CD4-positive, alpha-beta T cell treated with Interleukin-12 subunit alpha and Interleukin-12 subunit beta, for 1 hour (primary cell): ENCODE measurements around the gene PYGM.

ENCODE experiments used
- DNase-seq: peaks from one replicate; pipeline ENCODE4 v3.0.0-alpha.2; 2020

Gene PYGM

DNA sequence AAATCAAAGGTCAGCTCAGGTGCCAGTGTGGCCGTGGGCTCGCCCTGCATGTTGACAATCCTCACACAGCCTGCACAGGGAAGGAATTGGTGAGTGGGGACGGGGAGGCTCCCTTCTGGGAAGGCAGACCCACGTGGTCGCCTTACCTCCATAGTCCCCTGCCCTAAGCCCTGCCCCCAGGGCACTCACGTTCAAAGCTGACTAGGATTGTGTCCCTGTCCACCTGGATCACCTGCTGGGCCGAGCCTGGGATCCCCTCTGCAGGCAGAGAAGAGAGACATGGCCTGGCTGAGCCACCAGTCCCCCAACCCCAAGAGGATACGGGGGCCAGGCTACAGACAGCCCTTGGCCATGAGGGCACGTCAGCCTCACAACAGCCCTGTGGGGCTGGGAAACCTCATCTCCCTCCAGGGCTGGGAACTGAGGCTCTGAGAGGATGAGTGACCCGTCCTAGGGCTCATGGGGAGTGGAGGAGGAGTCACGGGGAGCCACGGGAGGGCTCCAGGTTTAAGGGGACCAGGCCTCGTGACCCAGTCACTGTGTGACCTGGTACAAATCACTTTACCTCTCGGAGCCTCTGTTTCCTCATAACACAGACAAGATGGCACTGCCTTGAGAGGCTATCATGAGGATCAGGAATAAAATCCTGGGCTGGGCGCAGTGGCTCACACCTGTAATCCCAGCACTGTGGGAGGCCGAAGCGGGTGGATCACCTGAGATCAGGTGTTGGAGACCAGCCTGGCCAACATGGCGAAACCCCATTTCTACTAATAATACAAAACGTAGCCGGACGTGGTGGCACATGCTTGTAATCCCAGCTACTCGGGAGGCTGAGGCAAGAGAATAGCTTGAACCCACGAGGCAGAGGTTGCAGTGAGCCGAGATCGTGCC, 30.7 kb upstream of the PYGM start:
- no peak for DNase-seq

DNA sequence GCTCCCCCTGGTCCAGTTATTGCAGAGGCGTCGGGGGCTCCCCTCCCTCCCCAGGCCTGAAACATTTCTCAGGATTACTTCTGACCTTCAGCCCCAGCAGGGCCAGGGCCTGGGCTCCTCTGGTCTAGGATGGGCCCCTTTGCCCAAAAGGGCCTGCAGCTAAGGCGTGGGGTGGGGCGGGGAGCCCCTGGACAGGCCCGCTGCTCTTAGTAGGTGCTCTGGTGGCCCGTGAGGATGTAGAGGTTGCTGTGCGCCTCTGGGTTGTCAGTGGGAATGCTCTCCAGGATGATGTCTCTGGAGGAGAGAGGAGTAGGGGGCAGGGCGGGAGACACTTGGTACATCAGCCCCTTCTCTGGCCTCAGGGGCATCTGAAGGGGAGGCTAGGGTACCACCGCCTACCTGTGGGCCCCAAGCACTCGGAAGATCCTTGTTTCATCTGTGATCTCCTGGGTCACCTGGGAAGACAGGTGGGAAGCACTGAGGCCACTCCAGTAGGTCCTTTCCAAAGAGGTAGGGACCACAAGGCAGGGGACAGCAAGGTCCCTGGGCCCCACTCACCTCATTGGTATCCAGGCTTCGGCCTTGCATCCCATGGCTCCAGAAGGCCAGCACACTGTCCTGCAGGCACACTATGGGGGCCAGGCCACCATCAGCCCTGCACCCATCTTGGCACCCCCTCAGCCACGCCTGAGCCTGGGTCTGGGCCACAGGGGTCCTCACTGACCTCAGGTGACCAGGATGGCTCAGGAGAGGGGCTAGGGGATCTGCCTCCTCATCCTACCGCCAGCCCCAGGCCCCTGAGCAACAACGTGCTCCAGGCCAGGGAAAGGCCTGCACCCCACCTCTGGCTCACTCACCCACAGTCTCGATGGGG, 29.8 kb upstream of the PYGM start:
- DNase-seq = no peak

DNA sequence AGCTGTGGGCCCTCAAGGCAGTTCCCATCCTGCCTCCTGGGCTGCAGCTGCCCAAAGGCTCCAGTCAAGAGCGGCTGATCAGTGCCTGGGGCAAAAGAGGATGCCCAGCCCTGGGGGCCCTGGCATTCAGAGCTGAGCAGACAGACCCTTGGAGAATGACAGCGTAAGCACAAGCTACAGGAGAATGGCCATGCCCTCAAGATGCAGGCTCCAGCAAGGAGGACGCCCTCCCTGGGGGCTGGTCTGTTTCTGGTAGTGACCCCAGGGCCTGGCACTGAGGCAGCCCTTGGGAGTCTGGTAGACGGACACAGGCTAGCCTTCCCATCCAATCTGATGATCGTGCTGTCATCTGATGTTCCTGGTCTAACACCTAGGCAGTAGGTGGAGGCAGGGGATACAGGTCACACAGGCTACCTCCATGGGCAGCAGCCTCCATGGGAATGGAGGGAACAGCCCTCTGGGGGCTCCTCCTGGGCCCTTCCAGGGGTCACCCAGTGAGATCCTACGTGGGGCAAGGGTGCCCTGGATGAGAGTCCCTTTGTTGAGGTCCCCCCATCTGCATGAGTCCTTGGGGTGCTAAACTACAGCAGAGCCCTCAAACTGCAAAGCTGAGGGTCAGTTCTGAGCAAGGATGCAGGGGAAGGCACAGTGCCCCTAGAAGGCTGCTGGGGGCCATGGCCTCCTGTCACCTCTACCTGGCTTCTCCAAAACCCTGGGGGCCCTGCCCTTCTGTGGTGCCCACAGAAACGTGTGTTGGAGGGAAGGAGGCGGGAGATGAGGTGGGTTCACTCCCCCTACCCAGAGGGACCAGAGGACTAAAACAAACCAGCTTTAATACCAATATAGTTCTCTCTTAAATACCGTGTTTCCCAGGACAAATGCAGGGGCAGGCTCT, 28.8 kb upstream of the PYGM start:
- no peak for DNase-seq

DNA sequence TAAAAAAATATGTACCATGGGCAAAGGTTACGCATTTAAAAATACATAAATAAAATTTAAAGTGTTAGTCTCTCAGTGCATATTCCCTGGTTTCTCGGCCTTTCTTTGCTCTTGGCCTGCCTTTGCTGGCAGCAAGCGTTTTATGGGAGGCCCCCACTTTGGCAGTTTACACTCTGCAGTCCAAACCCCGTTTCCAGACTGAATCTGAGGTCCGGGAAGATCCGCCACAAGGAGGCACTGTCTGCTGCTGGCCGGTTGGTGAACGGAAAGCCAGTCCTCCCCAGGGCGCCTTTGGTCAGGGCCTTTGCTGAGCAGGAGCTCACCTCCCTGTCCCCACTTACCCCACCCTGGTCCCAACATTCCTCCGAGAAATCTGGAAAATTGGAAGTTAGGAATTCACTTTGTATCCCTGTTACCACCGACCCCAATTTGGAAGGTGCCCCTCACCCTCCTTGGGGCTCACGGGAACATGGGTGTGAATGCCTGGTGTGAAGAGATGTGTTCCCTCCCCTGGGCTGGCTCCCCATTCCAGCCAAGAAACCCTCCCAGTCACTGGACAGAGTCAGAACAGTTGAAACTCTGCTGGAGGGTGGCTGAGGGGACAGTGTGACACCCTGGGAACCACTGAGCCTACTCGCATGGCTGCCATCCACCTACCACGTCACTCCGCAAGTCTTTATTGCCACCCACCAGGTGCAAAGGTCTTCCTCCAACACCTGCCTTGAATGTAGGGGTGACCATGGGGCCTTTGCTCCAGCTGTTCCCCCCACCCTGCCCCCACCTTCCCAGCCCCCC, 27.9 kb upstream of the PYGM start:
- DNase-seq = peak; percentile 74

DNA sequence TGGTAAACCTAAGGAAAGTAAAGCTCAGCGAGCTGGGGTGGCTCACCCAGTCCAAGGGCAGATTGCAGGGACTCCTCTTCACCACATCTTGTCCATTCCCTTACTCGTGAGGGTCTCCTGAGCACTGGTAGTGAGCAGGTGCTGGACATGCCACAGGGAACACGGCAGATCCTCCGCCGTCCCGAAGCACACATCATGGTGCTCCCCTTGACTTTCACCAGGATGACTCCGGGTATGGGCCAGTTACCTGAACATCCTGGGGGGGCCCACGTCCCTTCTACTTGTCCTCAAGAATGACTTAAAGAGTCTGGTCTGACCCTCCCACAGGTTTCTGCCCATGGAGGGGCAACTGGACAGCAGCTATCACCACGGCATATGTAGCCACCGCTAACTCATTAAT, 26.5 kb upstream of the PYGM start:
- DNase-seq = no peak

DNA sequence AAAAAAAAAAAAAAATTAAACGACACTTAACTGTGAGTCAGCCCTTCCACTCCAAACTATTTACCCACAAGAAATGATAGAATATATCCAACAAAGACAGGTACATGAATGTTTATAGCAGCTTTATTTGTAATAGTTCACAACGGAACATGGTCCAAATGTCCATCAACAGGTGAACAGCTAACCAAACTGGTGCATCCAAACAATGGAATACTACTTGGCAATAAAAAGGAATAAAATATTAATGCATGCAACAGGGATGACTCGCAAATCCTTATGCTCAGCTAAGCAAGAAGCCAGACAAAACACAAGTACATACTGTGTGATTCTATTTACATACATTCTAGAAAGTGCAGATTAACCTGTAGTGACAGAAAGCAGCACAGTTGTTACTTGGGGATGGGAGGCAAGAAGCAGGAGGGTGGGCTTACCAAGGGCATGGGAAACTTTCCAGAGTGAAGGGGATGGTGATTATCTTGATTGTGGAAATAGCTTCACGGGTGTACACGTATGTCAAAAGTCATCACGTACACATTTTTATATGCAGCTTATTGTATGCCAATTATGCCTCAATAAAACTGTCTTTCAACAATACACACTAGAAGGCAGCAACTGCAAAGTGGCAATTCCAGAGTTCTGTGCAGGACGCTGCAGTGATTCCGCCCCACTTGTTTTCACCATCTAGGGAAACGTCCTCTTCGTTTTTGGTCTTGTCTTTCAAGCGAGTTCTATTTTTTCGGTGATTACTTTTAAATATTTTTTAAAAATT, 25.2 kb upstream of the PYGM start:
- DNase-seq = no peak

DNA sequence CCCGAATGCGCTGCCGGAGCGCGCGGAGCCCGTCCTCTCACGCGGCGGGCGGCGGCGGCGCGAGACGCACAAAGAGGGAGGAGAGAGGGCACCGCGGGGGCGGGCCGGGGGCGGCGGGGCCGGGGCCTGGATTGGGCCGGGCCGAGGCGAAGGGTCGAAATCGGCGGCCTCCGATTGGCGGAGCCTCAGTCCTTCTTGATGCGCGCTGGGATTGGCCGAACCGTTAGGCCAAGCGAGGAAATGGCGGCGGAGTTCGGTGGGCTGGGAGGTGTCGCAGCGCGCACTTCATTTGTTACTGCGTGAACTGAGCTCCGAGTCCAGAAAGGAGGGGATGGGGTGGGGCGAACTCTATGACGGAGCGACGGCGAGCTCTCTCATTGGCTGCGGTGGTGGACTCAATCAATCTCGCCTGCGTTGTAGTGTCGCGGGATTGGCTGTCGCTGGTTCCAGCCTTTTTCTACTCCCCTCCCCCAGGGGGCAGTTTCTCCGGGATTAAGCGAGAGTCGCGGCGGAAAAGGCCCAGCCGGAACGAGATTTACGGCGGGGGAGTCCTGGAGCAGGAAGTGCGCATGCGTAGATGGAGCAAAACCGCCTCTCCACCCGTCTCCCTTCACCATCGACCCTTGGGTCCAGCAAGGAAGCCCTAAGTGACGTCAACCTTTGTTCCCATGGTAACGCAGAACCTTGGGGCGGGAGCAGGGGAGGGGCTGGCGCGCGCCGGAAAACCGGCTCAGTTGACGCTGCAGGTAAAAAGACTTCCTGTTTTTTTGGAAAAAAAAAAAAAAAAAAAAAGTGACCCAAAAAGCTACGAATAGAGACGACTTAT, 18.9 kb upstream of the PYGM start, which contains the start of gene SF1:
Gene SF1, minus strand, starts transcription at position 70 of the 826 bp plus-strand sequence. CDS start 150 bp downstream, outside the sequence.
- DNase-seq = peak; percentile 100

DNA sequence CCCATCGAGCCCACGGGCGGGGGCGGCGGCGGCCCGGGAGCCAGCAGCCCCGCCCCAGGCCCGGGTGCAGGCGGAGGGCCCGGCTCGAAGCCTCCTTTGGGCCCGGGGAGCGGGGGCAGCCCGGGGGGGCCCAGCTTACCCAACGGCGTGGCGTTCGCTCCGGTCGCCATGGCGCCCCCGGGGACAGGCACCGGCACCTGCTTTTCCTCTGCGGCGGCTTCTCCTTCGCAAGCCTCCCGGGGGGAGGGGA, 18.4 kb upstream of the PYGM start:
- DNase-seq = no peak

DNA sequence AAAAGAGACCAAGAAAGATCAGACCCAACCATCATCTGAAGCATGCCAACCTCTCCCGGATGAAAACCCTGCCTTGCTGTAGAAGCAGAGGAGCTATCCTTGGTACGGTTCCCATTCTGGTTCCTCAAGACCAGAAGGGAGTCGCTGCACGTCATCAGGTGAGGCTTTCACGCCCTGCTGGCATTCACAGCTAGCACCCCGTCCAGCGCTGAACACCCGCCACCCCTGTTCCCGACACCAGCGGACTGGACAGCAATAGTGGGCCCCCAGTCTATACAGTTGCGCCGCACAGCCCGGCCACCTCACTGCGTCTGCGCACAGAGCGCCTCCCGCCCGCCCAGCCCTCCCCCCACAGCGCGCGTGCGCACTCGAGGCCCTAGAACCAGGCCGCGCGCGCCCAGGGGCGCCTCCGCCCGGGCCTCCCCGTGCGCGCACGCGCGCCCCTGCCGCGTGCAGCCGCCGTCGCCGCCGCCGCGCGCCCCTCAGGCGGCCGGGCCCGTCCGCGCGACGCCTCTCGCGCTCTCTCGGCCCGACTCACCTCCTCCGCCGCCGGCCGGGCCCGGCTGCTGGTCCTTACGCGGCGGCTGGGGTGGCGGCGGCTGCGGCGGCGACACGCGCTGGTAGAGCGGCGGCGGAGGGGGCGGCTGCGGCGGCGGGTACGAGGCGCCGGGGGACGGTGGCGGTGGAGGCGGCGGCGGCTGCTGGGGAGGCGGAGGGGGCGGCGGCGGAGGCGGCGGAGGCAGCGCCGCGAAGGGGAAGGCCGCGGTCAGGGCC, 17.9 kb upstream of the PYGM start:
- DNase-seq = peak; percentile 84

DNA sequence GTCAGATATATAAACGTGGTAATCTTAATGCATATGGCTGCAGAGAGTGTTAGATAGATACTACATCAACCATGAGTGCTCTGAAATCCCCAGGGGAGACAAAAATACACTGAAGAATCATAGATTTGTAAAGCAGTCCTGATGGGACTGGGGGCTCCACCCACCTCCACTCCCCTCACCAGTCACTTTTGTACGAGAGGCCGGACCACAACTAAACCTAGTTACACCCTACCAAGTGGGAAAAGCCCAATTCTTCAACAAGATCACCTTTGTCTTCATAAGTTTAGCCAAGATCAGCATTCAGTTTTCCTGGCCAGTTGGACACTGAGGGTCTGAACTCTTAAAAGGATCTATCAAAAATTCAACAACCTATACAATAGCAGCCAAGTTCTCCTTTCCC, 17.1 kb upstream of the PYGM start:
- no peak for DNase-seq

DNA sequence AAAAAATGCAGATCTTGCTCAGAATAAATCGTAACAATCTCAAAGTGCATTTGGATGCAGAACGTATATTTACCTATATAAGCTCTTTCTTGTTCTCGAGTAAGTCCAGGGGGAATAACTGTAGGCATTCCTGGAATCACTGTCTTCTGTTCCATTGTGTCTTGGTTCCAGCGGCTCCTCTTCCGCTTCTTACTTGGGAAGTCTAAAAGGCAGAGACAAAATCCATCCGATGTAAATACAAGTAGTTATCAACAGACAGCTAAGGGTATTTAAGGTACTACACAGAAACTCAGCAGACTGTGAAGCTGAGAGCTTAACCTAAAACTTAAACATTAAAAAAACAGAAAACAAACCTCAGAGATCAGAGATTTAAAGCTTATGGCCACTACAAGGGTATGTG, 16.7 kb upstream of the PYGM start:
- no peak for DNase-seq

DNA sequence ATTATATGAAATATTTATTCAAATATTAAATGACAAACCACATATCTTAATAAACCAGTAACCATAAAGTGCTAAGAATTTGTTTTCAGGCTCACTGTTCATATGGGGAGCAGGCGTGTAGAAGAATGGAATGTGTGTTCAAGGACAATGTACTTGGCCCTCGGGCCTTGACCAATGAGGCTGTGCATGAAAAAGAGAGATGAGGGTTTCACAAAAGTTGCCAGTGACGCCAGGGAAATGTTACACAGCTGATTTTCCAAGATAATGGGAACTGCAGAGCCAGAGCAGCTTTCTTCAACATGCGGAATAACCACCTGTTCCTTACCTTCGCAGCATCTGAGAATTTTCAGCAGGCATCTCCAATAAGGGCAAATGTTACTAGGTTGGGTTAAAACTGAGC, 14.4 kb upstream of the PYGM start:
- DNase-seq = no peak

DNA sequence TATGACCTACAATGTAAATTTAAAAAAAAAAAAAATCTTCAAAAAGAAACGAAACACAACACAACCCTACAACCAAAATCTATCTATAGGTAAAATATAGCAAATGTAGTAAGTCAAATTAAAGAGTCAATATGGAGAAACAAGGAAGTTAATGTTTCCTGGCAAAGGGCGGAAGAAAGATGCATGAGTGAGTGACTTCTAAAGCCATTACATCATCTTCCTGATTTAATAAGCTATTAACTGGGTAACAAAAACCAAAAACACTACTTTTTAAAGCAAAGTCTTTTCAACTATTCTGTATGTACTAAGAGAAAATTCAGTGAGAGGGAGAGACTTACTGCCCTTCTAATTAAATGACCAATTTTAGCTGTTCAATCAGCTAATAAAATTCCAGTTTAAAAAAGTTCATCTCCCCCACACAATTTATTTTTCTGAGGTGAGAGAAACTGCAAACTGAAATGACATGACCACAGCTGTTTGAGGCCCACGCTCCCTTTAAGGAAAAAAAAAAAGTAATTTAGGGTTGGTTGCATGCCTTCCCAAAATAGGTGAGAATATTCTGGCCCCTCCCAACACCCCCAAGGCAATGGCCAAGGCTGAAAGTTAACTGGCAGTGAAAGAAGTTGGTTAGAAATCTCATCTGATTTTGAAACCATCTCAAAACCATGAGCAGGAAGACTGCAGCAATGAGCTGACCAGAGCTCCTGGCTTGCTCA, 12.7 kb upstream of the PYGM start:
- DNase-seq = no peak

DNA sequence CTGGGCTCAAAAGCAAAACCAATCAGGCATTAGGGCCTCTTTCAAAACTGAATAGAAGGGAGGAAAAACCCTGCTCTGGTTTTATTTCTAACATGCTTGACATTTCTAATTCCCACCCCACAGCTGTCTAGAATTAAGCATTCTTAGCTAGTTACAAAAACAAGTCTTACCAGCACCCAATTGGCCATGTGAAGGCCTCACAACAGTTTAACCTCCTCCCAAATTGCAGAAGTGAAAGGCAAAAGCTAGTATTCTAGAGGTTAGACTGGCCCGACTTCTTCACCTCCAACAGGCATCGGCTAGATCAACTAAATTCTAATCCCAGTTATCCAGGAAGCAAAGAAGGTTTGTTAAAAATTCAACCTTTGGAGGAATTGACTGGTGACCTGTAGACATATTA, 12.1 kb upstream of the PYGM start:
- no peak for DNase-seq

DNA sequence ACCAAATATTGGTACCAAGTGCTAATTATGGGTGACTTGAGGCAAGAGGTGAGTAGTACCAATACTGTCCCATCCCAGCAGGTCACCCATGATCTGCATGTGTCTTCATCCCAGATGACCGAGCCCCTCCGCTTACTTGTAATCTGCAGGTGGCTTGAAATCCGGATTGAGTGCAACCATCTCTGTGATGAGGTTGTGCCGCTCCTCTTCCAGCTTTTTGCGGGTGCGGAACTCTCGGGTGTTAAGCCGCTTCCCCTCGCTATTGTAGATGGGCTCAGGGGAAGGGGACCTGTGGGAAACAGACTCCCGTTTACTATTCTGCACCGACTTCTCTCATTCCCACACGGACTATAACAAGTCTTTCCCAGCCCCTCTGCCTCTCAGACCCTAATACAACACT, 10.3 kb upstream of the PYGM start:
- no peak for DNase-seq

DNA sequence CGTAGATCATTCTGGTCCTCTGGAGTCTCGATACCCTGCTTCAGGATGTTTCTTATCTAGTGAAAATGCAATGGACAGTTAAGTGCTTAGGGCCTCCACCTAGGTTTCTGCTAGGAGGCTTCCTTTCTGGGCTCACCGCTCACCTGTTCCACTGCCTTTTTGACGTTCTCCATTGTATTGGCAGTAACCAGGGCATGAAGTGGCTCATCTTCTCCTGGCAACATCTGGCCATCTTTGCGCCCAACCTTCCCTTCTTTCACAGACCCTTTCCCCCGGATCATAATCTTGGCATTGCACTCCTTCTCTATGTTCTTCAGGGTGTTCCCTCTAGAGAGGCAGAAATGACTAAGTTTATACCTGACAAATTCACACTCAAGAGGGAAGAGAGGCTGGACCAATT, 9.5 kb upstream of the PYGM start:
- no peak for DNase-seq

DNA sequence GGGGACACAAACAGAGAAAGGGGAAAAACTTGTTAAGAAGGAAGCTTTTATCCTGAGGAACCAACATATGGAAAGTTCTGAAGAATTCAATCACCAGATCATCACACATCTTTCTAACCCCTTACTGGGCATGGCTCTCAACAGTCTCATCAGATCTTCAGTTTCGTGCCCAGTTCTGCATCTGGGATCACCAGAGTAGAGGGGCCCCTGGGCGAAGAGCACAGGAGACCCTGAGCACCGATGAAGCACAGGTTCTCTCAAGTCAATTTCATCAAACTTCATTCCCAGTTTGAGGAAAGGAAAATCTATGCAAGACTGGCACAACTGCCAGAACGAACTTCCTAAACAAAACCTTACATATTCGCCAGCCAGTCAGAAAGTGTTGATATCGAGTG, 8.5 kb upstream of the PYGM start:
- DNase-seq = no peak

DNA sequence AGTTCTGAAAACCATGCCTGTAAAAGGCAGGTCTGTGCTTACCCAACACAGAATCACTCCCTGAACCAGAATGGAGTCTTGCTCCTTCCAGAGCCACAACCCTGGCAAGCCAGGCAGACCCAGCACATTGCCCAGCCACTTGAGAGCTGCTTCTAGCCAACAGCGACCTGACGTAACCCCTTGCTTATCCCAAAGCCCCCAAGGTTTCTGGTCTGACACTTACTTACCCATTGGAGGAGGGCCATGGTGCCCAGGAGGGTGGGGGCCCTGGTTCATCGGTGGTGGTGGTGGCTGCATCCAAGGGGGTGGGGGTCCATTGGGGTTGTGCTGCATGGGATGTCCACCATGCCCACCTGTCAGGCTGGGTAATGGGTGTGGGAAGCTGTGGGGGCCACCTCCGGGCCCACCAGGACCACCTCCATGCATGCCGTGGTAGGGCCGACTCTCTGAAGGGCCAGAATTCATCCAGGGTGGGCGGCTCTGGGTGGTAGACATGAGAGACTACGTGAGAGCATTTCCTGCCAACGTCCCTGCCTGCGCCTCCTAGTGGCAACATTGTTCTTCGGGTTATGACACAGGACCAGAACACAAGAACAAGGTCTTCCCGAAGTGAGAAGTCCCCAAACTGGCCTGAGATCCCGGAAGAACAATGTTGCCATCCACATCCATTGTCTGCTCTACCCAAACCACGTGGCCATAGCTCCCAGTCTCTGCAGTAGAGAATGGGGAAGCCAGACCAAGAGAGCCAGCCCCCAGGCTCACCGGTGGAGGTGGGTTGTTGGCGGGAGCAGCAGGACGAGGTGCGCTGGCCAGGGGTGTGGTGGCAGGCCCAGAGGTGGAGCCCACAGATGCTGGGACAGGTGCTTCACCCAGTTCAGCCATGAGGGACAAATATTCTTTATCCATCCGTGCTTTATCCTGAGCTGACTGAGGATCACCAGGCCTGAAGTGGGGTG, 7.8 kb upstream of the PYGM start:
- peak; percentile 84 for DNase-seq
